Ecto neural progenitor cell (in vitro differentiated cells): Measurements from ENCODE around the gene SH3GL1.

Experiments
- DNase-seq: peaks from one replicate; pipeline ENCODE4 v3.0.0-alpha.2; 2018; ENCODE audit warnings: low spot score

SH3GL1 gene

DNA sequence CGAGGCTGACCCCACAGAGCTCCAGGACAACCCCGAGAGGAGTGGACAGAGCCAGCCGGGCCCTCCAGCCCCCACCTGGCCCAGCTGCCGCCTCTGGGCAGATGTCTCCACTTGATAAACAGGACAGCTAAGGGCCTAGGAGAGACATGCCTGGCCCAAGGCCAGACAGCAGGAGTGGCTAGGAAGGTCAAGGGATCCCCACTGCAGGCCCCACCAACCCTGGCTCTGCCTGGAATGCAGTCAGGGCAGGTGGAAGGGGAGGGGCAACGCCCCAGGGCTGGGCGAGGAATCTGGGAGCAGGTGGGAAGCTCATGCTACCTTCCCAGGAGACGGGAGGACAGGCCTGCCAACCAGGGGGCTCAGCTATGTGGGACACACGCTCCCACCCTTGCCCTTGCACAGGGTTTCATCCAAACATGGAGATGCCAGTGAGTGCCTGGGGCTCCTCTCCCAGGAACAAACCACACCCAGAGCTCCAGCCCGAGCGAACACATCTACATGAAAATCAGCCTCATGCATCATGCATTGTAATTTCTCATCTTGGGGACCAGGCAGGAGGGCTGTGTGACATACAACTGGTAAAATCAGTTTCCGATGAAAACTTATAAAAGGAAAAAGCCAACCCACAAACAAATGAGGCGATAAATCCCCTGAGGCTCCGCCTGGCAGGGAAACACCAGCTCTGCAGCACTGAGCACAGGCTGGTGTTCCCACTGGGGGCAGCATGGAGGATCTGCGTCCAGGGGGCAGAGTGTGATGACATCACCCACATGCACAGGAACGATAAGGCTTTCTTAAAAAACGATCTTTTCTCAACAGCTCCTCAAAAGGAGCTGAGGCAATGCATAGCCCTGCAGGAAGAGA, 25.0 kb downstream of the SH3GL1 start:
- no peak for DNase-seq

DNA sequence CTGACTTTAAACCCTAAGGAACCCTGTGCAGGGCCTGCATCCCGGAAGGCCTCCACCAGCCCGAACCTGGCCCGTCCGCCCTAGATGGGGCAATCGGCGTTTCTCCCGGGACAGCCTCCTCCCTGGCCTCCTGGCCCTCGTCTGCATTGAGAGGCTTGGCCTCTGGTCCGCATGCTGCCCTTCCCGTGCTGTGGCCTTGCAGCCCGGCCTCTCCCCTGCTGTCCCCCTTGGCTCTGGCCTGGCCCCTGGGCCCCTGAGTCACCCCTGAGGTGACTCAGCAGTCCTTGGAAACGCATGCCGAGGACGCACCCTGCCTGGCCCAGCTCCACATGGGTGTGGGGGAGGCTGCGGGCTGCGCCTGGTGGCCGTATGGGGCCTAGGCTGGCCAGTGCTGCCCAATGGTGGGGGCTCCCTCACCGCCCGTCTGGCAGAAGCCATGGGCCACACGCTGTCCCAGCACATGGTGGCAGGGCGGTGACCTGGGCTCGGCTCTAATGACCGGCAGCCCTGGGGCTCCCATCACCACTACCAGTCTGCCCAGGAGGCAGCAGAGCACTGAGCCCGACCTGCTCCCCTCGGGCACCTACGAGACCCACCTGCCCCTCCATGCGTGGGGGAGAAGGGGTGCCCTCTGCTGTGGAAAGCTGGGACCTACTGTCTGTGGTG, 25.7 kb downstream of the SH3GL1 start:
- DNase-seq = no peak

DNA sequence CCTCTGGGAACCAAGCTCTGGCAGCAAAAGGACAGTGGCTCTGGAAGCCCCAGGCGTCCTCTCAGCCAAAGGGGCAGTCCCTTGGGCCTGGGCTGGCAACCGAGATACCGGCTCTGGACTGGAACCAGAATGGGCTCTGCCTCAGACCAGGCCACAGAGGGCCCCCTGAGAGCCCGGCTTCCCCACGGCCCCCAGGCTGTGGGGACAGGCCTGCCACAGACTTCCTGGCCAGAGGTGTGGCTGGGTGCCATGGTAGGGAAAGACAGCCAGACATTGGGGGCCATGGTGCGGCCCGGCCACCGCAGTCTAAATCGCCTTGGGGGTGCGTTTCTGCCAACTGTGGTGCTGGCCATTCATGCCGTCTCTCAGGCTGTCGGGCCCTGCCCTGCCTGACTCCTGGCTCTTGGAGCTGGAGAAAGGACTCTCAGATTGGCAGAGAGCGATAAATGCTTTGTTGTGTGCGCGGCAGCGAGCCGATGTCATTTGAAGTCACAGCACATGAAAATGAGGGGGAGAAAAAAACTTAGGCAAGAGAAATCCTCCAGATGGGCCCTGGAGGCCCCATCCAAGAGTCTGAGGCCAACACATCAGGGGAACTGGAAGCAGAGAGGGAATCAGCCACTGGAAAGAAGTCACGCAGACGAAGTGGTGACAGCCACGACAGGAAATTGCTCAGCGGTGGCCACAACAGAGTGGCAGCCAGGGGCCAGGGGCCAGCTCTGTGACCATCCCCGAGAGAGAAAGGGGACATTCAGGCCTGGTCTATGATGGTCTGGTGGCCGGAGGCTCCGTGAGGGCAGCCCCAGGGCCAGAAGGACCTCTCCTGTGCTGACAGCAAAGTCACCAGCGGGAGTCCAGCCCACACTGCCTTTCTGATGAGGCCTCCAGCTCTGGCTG, 26.5 kb downstream of the SH3GL1 start:
- no peak for DNase-seq

DNA sequence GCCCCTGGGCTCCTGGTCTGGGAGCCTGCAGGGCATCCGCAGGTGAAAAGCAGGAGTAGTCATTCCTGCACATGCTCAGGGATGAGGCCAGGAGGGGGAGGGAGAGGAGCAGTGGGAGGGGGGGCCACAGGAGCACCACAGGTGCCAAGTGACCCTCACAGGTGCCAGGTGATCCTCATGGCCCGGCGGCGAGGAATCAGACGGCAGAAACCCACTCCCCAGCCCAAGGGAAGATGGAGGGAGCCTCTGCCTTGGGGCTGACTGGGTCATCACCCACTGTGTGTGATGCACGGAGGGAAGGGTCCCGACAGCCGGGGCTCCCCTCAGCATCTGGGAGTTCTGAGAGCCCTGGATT, 27.4 kb downstream of the SH3GL1 start:
- no peak for DNase-seq

DNA sequence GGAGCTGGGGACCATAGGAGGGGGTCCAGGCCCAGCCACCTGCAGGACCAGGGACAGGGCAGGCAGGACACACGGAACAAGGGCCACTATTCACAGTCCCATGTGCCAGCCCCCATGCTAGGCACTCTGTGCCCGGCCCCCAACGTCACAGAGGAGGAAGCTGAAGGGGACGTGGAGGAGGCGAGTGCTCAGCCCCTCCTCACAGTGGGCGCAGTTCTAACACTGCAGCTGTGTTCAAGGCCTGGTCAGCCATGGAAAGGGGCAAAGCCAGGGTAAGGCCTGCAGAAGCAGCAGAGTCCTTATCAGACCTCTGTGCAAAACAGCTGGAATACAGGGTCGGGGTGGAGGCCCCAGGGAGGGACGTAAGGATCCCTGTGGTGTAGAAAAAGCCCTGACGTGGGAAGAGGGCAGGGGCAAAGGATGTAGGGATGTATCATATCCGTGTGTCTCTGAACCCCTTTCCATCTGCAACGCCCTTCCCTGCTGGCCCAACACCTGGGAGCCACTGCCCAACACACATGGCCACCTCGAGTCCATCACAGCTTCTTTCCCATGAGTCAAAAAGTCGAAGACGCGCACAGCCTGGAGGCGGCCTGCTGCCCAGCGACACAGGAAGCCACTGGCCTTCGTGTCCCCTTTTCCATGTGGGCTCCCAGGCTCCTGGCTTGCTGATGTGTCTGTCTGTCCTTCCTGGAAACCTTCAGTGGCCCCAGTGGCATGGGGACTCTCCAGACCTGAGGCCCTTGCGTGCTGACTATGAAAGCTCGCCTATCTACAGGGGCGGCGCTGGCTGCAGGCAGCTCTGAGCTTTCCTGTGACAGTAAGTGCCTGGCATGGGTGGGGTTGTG, 28.0 kb downstream of the SH3GL1 start:
- DNase-seq = no peak

DNA sequence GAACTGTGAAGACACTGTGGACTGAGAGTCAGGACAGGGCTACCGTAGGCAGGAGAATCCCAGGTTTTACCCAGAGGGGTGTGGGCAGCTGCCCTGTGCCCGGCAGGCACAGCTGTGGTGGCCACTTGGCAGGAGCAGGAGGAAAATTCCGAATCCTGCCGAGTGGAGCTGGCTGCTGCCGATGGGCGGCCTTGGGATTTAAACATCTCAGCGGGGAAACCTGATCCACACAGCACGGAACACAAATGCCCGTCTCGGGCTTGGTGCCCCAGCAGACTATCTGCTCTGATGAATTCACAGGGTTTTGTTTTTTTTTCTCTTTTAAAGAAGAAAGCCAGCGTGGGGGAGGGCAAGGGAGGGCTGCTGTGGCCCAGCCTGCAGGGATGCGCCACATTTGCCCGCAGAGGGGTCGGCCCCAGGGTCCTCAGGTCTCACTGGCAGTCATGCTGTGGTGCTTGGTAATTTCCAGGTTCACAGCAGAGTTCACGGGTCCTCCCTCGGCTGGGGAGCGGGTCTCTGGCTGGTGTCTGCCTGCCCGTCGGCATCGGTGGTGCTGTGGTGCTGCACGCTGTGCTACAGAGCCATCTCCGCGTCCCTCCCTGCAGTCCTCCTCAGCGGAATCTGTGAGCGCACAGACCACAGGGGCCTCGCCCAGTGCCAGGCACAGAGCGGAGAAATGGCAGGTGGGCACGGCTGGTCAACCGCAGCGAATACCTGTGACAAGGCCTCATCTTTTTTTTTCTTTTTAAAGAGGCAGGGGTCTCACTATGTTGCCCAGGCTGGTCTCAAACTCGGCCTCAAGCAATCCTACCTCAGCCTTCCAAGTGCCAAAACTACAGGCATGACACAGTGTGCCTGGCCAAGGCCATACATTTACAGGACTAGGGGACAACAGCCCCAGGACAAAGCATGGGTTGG, 28.8 kb downstream of the SH3GL1 start:
- DNase-seq = no peak

DNA sequence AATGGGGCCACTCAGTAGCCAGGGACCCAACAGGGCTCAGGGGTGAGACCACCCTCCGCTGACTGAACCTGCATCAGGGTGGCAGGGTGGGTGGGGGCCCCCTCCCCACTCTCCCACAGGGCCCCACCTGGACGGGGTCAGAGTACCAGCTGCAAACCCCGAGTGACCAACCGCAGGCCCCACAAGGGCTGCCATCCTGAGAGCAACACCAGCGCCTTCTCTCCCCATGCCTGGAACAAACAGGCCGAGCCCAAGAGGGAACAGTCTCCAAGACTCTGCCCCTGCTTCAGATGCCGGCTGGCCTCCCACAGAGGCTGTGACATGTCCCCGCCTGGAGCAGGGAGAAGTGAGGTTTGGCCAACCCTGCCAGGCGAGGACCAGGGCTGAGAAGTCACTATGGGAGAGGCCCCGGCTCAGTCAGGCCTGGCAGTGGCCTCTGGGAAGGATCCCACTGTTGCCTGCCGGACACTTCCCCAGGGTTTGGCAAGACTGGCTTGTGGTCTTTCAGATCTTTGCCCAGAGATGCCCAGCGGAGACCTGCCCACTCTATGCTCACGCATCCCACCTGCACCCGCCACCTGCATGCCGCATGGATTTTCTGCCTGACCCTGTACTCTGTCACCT, 29.8 kb downstream of the SH3GL1 start:
- no peak for DNase-seq

DNA sequence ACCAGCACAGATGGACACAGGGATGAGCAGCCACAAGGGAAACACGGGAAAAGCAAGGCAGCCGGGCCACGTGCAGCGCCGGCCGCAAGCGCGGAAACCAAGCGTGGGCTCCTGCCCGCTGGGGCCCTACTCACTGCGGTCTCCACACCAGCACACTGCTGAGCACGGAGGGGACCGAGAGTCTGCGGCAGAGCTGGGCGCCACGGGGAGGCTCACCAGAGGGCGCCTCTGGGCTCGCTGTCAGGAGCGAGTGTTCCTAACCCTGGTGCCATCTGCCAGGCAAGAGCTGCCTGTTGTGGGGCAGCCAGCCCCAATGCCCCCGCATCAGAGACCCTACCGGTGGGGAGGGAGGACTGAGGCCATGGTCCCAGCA, 30.5 kb downstream of the SH3GL1 start:
- no peak for DNase-seq

DNA sequence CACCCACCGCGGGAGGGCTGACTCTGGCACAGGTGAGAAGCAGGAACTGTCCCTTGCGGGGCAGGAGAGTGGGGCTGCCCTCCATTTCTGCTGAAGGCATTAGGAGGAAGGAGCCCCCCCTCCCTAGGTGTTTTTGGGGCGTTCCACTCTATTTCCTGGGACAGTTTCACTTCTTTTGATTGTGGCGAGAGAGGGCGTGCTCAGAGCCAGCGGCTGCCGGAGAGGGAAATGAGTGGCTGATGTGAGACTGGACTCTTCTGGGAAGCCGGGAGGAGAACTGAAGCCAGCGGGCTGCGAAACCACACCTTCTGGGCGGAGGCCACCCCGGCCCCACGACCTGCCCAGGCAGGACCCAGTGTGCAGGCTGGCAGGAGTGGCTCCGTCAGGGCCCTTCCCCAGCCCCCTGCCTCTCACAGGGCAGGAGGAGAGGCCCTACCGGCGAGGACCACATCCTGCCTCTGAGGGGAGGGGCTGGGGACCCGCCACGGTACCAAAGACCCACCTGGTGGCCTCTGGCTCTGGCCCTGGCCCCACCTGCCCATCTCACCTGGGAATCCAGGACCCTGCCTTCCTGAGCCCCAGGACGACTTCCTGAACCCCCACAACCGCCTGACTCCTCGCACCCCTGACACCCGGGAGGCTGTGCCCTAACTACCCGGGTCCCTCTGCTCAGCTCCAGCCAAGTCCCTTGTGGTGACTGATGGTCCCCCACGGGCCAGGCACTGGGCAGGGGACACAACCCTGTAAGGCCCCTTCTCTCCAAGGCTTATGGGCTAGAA, 31.0 kb downstream of the SH3GL1 start:
- DNase-seq = no peak

DNA sequence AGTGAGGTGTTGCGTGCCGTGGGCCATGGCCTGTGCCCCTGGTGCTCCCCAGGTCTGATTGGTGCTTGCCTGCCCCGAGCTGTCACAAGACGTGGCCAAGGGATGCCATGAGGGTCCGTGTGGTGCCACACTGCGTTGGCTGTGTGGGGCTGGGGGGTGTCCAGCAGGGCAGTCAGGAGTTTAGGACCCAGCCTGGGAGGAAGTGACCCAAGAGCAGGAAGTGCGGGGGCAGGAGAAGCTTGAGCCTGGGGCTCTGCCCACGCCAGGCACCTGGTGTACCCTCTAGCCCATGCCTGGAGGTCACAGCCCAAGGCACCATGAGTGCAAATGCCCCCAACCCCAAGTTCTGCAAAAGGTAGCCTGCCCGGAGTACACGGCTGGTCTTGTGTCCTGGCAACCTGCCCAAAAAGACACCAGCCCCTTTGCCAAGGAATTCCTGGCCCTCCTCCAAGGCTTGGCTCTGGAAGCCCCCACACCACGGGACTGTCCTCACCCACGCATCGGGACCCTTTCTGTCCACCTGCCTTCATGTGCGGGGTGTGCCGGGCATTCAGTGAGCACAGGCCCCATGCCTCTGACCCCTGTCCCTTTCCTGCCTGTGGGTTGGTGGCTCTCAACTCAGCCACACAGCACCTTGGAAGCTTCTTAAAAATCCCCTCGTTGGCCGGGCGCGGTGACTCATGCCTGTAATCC, 32.1 kb downstream of the SH3GL1 start:
- no peak for DNase-seq

DNA sequence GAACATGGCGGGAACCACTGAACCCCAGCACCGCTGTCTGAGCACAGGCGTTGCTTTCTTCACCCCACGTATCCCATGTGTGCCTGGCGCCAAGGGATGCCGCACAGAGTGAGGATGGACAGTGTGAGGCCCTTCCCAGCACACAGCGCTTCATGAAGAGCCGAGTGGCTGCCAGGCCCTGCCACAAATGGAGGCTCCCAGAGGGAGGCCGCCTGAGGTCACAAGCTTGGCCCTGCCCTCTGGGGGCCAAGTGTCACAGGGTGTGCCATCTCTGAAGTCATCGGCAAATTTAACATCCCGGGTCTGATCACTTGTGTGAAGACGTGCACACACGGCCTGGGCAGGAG, 32.6 kb downstream of the SH3GL1 start:
- no peak for DNase-seq

DNA sequence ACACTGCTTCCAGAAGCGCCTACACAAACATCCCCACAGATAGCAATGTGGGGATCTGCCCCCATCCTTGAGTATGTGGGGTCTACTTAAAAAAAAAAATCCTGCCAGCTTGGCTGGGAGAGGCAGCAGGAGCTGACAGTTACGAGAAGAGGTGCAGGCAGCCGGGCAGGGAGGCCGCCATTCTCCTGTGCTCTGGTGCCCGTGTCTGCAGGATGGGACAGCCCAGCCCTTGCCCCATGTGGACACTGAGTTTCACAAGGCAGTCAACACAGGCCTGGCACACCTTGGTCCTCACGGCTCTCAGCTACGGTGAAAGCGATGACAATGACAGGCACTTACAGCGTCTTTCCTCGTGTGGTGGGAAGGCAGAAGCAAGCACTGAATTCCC, 33.0 kb downstream of the SH3GL1 start:
- no peak for DNase-seq

DNA sequence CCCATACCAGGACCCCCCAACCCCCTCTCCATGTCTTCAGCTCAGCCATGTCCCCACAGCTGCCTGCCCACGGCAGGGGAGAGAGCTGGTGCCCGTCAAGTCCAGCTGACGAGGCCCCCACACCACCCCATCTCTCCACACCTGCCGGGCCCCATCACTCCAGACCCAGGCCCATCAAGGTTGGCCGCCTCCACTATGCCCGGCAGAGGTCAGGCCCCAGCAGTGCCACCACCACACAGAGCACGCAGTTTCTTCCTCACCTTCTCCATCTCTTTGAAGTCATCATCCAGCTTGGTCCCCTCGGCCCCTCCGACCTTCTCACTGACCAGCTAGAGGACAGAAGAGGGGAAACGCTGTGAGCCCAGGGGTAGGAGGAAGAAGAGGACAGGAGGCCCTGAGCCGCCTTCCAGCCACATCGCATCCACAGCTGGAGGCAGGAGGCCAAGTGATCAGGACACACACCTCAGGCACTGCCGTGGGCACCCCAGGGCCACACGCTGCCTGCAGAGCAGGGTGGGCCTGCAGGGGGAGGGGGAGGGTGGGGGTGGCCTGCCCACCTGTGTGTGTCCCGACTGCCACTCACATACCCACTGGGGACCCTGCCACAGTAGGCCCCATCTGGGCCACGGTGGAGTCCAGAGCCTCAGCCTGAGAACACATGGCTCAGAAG, 33.5 kb downstream of the SH3GL1 start:
- DNase-seq = no peak

DNA sequence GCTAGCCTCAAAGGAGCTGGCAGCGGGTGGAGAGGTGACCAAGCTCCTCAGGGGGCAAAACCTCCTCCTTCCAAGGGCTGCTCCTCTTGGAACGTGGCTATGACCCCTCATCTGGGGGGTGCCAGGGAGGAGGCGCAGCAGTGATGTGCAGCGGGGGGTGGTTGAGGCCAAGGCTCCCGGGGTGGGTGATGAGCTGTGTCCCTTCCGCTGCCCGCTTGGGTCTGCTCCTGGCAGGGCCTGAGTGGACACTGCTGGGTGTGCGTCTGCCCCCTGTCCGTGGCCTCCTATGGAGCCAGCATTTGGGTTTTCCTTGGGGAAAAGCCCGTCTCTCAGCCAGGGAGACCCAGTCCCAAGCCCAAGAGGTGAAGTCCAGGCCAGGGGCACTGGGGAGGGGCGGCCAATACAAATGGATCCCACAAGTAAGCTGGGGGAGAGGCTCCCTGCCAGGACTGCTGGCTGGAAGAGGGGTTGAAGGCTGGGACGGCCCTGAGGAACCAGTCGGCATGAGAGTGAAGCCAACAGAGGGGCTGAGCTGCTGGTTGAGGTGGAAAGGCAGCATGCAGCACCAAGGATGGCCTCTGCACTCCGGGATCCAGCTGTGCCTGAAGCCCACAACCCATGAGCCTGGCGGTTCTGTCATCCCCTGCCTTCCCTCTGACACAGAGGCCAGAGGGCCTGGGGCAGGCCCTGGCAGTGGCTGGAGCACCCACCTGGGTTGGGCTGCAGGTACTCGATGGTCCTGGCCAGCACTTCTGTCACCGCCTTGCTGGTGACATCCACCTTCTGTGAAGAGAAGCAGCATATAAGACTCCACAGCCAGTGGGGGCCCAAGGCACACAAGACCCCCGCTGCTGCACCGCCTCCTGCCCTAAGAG, 34.3 kb downstream of the SH3GL1 start:
- DNase-seq = no peak

DNA sequence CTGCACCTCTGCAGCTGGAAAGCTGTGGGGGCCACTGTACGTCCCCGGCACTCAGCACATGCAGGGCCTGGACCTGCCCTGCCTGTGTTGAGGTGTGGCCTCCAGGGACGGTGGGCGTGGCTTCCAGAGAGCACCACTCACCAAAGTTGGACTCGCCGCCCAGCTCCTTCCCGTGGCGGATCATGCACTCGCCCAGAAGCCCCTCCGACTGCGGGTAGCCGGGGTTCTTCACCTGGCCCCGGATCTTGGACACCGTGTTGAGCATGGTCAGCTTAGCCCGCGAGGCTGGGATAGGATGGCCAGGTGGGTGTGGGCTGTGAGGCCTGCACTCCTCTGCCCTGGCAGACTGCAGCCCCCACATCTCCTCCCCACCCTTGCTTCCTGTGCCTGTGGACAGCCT, 35.0 kb downstream of the SH3GL1 start:
- no peak for DNase-seq

DNA sequence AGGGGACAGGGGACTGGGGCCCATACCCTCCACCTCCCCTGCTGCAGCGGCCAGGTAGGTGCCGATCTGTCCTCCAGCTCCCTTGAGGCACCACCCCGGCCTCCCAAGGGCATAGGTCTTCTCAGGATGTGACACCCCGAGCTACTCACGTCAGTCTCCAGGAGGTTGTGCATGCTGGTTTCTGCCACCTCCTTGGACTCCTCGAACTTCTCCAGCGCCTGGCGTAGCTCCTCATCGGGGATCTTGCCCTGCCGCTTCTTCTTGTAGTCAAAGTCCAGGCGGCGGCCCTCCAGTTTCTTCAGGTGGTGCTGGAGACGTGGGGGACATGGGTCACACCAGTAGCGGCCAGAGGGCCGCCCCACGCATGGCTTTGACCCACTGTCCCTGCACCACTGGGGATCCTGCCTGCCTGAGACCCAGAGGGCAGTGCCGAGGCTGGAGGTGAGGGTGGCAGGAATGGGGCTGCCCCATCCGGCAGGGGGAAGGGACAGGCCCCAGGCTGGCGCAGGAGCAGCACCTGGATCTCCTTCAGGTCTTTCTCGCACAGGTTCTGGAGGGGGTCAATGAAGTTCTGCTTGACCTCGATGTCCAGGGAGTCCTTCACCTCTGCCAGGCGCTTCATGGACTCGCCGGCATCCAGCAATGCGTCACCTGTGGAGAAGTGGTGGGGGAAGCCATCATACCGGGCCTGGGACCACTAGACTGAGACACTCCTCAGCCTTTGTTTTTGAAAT, 36.6 kb downstream of the SH3GL1 start:
- DNase-seq = no peak
